ENCODE measurements around the gene VPS26A.

The VPS26A gene

GRCh38 chr10:69123747-69124562, at the start of gene VPS26A:
Gene VPS26A (plus strand): TSS chr10:69124178. CDS start chr10:69124278, 100 bp downstream.
- DNase-seq (ENCODE audit: low read depth in 2 of 2) = peak; percentile 97 to 99

GRCh38 chr10:69074532-69074931, 49.4 kb upstream of the VPS26A start:
- DNase-seq (ENCODE audit: low read depth in 2 of 2) = no peak

GRCh38 chr10:69075431-69075830, 48.5 kb upstream of the VPS26A start:
- DNase-seq (ENCODE audit: low read depth in 2 of 2) = no peak

GRCh38 chr10:69078311-69078710, 45.7 kb upstream of the VPS26A start:
- no peak for DNase-seq (ENCODE audit: low read depth in 2 of 2)

- DNase-seq (ENCODE audit: low read depth in 2 of 2) = no peak
These were observed 43.8 kb upstream of the VPS26A start for GRCh38 chr10:69080226-69080625.

- no peak for DNase-seq (ENCODE audit: low read depth in 2 of 2)
These were observed 37.9 kb upstream of the VPS26A start for GRCh38 chr10:69086001-69086509.

- DNase-seq (ENCODE audit: low read depth in 2 of 2) = peak; percentile 50 to 59
These were observed 36.1 kb upstream of the VPS26A start, which contains the start of gene SRGN for GRCh38 chr10:69087590-69088470. Gene SRGN (plus strand): TSS chr10:69088103. CDS start chr10:69088158, 55 bp downstream.

- no peak for DNase-seq (ENCODE audit: low read depth in 2 of 2)
These were observed 35.6 kb upstream of the VPS26A start for GRCh38 chr10:69088471-69088769.

GRCh38 chr10:69088801-69089501, 35.0 kb upstream of the VPS26A start:
- no peak for DNase-seq (ENCODE audit: low read depth in 2 of 2)

GRCh38 chr10:69089638-69090599, 34.1 kb upstream of the VPS26A start:
- DNase-seq (ENCODE audit: low read depth in 2 of 2) = peak; percentile 55

GRCh38 chr10:69090685-69091084, 33.3 kb upstream of the VPS26A start:
- DNase-seq (ENCODE audit: low read depth in 2 of 2) = no peak

GRCh38 chr10:69091143-69091651, 32.8 kb upstream of the VPS26A start:
- DNase-seq (ENCODE audit: low read depth in 2 of 2) = no peak

- peak; percentile 57 for DNase-seq (ENCODE audit: low read depth in 2 of 2)
These were observed 30.8 kb upstream of the VPS26A start for GRCh38 chr10:69092959-69093850.

- no peak for DNase-seq (ENCODE audit: low read depth in 2 of 2)
These were observed 30.0 kb upstream of the VPS26A start for GRCh38 chr10:69093933-69094332.

GRCh38 chr10:69096045-69096444, 27.9 kb upstream of the VPS26A start:
- no peak for DNase-seq (ENCODE audit: low read depth in 2 of 2)

GRCh38 chr10:69097729-69098128, 26.2 kb upstream of the VPS26A start:
- DNase-seq (ENCODE audit: low read depth in 2 of 2) = no peak

GRCh38 chr10:69100136-69100872, 23.7 kb upstream of the VPS26A start:
- no peak for DNase-seq (ENCODE audit: low read depth in 2 of 2)

GRCh38 chr10:69101451-69102095, 22.4 kb upstream of the VPS26A start:
- no peak for DNase-seq (ENCODE audit: low read depth in 2 of 2)
